Measurements from ENCODE around the gene SHC4. TPM values are rescaled to one million over a fixed set of nuclear protein-coding genes. Genes with fewer than 3 reads are reported as not detected.

SHC4 gene
- total and polyA plus RNA-seq, 2 of the 8 experiments (the other 6 are each of a cell fraction or from before 2014, with no cell fraction given): 0.15 to 0.30 TPM

DNA sequence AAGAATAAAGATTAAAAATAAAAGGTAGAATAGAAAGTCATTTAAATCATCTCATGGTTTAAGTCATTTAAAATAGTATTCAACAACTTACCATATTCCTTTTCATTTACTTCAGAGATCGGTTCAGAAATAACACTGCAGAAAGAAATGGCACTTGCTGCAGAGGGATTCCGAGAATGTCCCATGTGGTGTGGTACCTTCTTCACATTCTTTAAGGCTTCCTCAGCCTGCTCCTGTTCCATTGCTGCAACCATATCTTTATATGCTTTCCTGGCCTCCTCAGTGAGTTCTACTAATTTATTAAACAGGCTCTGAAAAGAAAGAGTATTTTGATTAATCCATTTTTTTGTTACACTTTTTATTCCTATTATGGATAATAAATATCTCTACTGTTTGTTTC is 32.6 kb upstream of the SHC4 start (continued):
- TF ChIP-seq RBBP5 (IDR thresholded peaks at IDR 0.05; ENCODE audit: borderline replicate concordance, low read depth, low read length) (no peak), CBX5 (IDR thresholded peaks at IDR 0.05; ENCODE audit: low read depth, low read length) (no peak), TEAD4 (IDR thresholded peaks at IDR 0.05; ENCODE audit: low read depth, low read length) (no peak), TAF7 (optimal IDR thresholded peaks at IDR 0.05; ENCODE audit: borderline replicate concordance, low read depth, low read length) (no peak), HDAC2 (IDR thresholded peaks at IDR 0.05; ENCODE audit: borderline replicate concordance in 1 of 2, low read depth in 2 of 2, low read length in 2 of 2) (no peak), EGR1 (IDR thresholded peaks at IDR 0.05; ENCODE audit: borderline replicate concordance, low read depth, low read length) (no peak), SIN3A (conservative IDR thresholded peaks at IDR 0.05 in 1 of 2, IDR thresholded peaks at IDR 0.05 in 1 of 2; ENCODE audit: low read depth in 1 of 2, low read length in 2 of 2) (no peak), GTF2F1 (IDR thresholded peaks at IDR 0.05; ENCODE audit: borderline replicate concordance, low read depth, low read length) (no peak), ASH2L (IDR thresholded peaks at IDR 0.05; ENCODE audit: low read length) (no peak), MAFK (IDR thresholded peaks at IDR 0.05; ENCODE audit: low read depth, low read length) (no peak), POLR2AphosphoS5 (IDR thresholded peaks at IDR 0.05; ENCODE audit: low read depth, low read length) (no peak), RXRA (IDR thresholded peaks at IDR 0.05; ENCODE audit: insufficient read depth, low read depth, low read length) (no peak), ZNF274 (IDR thresholded peaks at IDR 0.05; ENCODE audit: borderline replicate concordance, extremely low read depth, low read length) (no peak), JUN (IDR thresholded peaks at IDR 0.05; ENCODE audit: low read depth, low read length) (no peak), KDM4A (IDR thresholded peaks at IDR 0.05; ENCODE audit: low read depth, low read length, severe bottlenecking) (no peak), SIRT6 (IDR thresholded peaks at IDR 0.05; ENCODE audit: low read length) (no peak), RNF2 (IDR thresholded peaks at IDR 0.05; ENCODE audit: borderline replicate concordance, low read depth, low read length, missing control alignments, poor library complexity, severe bottlenecking) (no peak)
- TF ChIP-seq, protein P1, sequence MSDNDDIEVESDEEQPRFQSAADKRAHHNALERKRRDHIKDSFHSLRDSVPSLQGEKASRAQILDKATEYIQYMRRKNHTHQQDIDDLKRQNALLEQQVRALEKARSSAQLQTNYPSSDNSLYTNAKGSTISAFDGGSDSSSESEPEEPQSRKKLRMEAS (IDR thresholded peaks at IDR 0.05): no peak
- TF ChIP-seq, protein P2, sequence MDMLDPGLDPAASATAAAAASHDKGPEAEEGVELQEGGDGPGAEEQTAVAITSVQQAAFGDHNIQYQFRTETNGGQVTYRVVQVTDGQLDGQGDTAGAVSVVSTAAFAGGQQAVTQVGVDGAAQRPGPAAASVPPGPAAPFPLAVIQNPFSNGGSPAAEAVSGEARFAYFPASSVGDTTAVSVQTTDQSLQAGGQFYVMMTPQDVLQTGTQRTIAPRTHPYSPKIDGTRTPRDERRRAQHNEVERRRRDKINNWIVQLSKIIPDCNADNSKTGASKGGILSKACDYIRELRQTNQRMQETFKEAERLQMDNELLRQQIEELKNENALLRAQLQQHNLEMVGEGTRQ (IDR thresholded peaks at IDR 0.05; ENCODE audit: low read length): no peak
